MV-4-11 (cell line): ENCODE measurements around the gene ZNF358.

ENCODE experiments used
- DNase-seq: peaks from one replicate; lab custom pipeline; 2025; lab: John Stamatoyannopoulos, UW

ZNF358 gene

DNA sequence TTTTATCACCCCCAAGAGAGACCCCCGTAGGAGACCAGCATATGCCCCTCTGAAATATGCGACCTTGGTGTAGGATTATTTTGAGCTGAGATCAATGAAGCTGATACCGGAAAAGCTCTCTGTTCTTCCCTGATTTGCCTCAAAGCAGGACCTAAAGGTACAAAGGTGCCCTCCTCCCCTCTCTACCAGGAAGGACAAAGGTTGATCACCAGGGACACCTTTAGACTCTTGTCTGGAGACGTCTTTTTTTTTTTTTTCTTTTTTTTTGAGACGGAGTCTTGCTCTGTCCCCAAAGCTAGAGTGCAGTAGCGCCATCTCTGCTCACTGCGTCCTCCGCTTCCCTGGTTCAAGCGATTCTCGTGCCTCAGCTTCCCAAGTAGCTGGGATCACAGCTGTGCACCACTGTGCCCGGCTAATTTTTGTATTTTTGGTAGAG is 26.3 kb upstream of the ZNF358 start:
- DNase-seq = no peak

DNA sequence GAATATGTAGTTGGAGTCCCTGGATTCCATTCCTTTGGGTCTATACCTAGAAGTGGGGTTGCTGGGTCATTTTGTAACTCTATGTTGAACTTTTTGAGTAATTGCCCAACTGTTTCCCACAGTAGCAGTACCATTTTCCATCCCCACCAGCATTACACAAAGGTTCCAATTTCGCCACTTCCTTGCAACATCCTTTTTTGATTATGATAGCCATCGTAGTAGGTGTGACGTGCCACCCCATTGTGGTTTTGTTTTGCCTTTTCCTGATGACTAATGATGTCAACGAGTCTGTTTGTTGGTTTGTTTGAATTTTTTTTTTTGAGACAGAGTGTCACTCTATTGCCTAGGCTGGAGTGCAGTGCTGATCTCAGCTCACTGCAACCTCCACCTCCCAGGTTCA is 23.8 kb upstream of the ZNF358 start:
- DNase-seq = peak; percentile 100

DNA sequence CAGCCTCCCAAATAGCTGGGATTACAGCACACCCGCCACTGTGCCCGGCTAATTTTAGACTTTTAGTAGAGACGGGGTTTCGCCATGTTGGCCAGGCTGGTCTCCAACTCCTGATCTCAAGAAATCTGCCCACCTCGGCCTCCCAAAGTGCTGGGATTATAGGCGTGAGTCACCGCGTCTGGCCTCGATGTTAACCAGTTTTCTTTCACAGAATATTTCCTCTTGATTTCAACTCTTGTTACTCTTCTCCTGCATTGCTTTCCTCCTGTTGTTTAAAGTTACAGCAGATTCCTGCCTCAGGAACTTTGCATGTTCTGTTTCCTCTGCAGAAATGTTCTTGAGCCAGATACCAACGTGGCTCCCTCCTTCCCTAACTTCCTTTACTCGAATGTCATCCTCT is 23.3 kb upstream of the ZNF358 start:
- peak; percentile 85 for DNase-seq

DNA sequence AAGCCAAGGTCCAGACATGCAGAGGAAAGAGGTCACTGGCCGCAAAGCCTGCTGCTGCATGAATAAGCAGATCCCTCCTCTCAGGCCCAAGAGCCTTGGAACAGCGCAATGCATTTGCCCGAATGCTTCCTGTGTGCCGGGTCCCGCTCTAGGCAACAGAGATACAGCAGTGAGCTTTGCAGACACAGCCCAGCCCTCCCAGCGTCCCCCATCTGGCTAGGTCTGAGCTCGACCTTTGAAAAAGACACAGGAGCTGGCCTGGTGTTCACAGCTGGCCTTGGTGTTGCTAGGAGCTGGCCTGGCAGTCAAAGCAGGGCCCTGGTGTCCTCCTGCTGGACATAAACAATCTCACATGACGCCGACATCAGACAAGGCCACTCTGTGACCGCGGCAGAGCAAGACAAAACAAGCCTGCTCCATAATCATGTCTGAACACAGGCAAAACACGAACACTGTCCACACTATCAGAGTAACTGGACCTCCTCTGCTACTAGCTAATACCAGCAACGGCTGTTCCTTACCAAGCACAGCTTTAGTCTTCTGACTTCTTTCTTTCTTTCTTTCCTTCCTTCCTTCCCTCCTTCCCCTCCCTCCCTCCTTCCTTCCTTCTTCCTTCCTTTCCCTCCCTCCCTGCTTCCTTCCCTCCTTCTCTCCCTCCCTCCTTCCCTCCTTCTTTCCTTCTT is 21.3 kb upstream of the ZNF358 start:
- no peak for DNase-seq

DNA sequence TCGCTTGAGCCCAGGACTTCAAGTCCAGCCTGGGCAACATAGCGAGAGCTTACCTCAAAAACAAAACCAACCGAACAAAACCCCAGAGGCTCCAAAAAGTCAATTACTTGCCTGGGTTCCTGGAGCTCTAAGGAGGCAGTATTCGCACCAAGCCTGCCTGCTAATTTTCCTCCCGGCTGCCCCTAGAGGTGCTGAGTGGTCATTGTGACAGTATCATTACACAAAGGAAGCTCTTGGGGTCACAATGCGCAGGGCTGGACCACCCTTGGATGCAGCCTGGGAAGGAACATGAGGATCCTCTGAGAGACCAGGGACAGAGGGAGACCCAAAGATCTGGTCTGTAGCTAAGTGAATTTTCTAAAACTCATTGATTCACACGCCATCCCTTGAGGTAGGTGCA is 18.6 kb upstream of the ZNF358 start:
- peak; percentile 47 for DNase-seq

DNA sequence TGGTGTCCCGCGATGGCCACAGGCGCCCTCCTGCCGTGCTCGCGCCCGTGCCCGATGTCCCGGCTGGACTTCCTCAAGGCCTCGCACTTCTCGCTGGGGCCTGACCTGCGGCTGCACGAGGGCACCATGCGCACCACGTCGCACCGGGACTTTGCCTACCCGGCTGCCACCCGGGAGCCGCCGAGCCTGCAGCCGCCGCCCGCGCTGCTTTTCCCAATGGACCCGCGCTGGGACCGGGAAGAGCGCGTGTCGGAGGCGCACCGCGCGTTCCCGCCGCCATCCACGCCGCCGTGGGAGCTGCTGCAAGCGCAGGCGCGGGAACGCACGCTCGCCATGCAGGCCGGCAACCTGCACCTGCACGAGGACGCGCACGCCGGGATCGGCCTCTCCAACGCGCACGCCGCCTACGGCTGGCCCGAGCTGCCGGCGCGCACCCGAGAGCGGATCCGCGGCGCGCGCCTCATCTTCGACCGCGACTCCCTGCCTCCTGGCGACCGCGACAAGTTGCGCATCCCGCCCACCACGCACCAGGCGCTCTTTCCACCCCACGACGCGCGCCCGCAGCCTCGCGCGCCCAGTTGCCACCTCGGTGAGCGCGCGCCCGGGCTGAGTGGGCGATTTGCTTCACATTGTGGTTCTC is 15.0 kb upstream of the ZNF358 start:
- DNase-seq = peak; percentile 52

DNA sequence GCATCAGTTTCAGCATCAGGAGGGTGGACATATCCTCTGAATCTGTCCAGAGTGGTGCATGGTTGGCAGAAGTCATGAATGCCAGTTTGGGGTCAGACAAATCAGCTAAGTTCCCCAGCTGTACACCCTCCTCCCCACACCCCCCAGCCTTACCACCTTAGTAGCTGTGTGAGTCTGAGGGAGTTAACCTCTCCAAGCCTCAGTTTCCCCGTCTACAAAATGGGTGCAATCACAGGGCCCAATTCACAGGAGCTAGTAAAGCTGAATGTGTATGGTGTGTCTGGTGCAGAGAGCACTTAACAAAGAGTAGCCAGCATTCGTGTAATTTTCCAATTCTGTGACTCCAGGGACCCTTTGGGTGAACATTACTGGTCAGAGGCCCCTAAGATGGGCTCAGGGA is 13.4 kb upstream of the ZNF358 start:
- DNase-seq = no peak

DNA sequence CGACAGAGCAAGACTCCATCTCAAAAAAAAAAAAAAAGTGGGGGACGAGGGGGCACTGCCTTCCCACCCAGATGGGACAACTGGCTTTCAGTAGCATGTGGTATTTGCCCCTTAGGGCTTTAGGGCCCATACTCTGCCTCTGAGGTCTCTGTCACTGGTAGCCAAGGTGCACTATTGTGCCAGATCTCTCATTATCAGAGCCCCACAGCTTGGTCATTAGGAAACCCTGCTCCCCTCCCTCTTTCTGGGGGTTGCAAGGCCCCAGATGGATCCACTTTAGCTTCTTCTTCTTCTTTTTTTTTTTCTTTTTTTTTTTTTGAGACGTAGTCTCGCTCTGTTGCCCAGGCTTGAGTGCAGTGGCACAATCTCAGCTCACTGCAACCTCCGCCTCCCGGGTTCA is 11.2 kb upstream of the ZNF358 start:
- DNase-seq = no peak

DNA sequence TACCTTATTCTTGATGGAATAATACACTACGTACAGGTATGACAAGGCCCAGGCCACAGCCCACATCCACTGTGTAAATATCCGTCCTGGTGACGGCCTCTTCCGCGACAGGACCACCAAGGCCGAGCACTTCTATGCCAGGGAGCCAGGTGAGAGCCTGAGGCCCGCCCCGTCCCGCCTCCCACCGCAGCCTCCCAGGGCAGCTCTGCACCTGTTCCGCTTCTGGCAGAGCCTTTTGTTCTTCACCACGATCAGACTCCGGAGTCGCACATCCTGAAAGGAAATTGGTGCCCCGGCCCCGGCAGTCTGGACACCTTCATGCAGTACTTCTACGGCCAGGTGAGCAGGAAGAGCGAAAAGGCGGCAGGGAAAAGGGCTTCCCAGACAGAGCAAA is 10.6 kb upstream of the ZNF358 start:
- DNase-seq = no peak

DNA sequence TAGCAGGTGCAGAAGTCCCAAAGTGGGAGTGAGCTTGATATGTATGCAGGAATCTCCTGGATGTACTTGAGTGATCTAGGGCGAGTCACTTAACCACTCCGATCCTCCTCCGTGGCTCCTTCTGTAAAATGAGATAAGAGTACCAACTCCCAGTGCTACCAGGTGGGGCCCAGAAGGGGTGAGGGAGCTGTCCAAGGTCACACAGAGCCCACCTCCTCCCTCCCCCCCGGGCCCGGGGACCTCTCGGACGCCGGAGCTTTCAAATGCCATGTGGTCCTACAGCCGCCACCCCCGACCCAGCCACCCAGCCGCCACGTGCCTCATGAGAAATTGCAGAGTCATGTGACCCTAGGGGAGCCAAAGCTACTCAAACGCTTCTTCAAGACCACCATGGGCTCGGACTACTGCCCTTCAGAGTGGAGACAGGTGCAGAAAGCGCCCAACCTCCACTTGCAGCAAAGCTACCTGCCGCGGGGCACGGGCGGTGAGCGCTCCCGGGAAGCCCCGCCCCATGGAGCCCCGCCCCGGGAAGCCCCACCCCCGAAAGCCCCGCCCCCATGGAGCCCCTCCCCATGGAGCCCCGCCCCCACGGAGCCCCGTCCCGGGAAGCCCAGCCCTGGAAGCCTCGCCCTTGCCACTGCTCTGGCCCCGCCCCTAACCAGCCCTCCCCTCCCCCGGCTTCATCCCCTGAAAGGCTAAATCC is 10.1 kb upstream of the ZNF358 start:
- DNase-seq = peak; percentile 24

DNA sequence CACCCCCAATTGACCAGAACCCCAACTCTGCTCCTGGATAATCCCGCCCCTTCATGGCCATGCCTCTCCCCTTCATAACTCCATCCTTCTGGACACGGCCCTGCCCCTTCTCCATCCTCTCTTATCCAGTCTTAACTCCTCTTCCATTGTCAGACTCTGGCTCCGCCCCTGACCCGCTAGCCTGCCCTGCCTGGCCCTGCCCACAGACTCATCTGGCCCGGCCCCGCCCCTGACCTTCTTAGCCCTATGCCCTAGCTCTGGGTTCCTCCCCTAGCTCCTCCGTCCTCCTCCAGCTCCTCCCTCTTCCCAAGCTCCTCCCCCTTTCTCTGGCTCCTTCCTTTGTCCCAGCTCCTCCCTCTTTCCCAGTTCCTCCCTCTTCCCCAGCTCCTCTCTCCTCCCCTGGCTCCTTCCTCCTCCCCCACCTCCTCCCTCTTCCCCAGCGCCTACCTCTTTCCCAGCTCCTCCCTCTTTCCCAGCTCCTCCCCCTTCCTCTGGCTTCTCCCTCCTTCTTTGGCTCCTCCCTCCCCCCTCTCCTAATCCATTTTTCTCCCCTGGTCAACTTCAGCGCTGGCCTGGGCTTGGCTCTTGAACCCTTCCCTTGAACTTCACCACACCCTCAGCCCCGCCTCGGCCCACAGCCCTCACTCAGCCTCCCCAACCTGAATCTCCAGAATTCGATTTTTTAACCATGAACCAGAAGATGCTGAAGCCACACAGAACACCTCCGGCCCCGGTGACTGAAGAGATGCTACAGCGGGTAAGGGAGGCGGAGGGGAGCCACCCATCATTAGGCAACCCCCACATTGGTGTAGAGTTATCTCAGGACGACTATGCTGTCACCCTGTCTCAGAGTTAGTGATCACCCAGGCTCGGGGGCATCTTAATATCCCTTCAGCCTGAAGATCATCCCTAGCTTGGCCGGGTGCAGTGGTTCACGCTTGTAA is 9.2 kb upstream of the ZNF358 start:
- peak; percentile 83 for DNase-seq

DNA sequence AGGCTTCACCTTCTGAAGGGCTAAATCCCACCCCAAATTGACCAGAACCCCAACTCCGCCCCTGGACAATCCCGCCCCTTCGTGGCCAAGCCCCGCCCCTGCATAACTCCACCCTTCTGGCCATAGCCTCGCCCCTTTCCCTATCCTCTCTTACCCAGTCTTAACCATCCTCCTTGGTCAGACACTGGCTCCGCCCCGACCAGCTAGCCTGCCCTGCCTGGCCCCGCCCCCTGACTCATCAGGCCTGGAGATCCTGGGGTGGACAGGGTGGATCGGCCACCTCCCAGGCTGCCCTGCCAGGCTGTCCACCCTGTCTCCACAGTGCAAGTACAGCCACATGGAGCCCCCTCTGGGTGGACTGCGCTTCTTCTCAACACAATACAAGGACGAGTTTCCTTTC is 8.0 kb upstream of the ZNF358 start:
- peak; percentile 69 for DNase-seq

DNA sequence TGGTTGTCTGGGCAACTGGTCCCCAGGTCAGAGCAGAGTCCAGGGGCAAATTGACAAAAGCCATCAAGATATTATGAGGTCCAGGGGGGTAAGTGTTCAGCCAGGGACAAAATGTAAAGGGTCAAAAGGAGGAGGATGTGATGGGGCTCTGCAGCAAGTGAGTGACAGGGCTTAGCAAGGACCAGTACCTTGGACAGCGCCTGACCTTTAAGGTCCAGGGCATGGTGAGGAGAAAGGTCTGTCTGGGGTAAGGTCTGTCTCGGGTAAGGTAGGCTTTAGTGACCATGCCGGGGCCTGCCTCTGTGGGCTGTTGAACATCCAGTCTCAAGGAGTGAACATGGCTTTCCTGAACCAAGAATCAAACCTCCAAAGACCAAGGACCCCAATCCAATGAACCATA is 6.3 kb upstream of the ZNF358 start:
- peak; percentile 26 for DNase-seq

DNA sequence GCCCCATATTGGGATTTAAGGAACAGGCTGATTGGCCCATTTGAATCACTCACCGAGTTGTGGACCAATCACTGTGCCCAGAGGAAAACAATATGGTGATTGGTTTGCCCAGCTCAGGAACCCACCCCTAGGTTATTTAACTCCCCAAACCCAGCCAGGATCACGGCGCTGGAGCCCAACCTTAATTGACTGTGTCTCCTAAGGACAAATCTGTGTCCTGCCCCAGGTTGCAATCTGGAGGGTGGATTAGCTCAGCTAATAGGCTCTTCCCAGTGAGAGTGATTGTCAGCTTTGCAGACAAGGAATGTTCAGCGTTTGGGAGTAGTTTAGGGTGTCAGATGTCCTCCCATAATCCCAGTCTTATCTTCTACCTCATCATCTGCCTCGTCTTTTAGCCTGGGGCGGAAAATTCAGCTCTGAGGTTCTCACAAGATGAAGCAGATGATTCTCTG is 3.5 kb upstream of the ZNF358 start:
- DNase-seq = no peak

DNA sequence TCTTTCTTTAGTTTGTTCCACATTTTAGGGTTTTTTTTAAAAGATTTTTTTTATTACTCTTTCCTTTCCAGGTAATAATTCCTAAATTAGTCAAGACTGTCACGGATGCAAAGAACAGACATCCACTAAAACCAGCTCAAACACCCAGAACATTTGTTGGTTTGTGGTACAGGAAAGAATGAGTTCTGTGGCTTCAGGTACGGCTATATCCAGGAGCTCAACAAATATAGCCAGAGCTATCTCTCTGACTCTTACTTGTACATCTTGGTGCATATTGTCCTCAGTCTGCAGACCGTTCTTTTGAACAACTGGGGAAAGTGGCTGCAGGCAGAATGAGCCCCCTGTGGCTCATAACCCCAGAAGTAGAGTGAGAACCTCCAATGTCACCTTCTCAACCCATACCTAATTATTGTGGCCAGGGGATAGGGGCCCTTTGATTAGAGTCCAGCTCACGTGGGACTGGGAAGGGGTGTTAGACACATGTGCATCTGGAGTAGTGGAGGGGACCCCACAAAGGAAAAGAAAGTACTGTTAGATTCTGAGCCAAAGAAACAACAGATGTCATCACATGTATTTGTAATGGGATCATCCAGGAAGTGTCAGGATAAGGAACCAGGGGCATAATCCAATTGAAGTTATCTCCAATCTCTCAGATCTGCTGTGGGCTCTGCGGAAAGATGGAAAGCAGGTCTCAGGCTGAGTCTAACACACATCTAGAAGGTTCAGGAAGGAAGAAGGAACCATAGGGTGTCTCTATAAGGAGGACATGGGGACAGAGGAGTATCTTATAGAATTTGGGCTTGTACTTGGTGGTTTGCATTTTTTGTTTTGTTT is 1.9 kb upstream of the ZNF358 start:
- DNase-seq = no peak

DNA sequence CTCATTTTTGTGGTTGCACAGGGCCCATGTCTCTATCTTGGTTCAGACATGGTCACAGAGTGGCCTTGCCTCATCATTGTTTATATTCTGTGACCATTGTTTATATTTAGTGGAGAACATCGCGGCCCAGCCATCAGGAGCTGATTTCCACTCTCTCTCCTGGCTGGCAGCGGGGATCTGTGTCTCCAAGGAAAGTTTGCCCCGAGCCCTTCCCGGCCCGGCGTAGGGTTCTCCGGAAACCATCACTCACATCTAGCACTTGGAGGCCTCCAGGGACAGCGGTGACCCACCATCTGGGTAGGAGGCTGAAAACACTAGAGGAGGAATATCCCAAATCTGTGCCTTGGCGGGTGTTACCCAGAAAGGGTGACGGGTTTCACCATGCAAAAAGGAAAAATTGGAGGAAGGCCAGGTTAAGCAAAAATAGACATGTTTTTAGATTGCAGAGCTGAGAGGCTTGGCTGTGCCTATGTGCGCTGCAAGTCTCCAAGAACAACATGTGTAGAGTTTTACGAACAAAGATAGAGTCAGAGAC is 726 bp upstream of the ZNF358 start:
- DNase-seq = no peak

DNA sequence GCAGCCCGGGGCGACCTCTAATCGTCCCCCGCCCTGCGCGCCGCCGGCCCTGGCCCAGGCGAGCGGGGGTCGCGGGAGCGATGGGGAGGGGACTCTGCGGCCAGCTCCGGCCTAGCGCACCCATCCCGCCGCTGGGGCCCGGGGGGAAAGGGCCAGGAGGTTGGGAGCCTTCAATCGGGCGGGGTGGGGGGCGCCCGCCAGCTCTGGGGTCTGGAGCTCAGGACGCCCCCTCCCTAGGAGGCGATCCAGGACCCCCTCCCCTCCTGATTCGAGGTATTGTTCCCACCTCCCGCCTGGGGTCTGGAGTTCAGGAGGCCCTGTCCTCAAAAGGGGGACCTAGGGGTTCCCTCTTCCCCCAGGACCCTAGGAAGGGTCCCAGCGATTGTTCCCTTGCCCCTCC is 430 bp downstream of the ZNF358 start:
- DNase-seq = no peak

DNA sequence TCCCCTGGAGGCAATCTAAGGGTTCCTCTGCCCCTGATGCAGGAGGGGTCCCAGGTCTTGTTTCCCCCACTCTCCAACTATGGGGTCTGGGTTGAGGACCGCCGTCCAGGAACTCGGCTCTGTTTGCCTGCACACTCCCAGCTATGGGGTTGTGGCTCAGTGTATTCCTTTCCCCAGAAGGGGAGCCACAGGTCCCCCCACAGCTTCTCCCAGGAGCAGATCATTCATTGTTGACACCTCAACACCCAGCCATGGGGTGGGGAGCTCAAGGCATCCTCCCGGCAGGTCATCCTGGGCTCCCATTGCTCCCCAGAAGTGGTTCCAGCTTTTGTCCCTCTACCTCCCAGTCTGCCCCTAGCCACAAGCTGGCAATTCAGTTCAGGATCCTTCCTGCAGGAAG is 975 bp downstream of the ZNF358 start:
- DNase-seq = no peak

DNA sequence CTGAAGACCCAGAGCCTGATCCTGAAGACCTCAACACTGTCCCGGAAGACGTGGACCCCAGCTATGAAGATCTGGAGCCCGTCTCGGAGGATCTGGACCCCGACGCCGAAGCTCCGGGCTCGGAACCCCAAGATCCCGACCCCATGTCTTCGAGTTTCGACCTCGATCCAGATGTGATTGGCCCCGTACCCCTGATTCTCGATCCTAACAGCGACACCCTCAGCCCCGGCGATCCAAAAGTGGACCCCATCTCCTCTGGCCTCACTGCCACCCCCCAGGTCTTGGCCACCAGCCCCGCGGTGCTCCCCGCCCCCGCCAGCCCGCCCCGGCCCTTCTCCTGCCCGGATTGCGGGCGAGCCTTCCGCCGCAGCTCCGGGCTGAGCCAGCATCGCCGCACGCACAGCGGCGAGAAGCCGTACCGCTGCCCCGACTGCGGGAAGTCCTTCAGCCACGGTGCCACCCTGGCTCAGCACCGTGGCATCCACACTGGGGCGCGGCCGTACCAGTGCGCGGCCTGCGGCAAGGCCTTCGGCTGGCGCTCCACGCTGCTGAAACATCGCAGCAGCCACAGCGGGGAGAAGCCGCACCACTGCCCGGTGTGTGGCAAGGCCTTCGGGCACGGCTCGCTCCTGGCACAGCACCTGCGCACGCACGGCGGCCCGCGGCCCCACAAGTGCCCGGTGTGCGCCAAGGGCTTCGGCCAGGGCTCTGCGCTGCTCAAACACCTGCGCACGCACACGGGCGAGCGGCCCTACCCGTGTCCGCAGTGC is 3.6 kb downstream of the ZNF358 start:
- DNase-seq = no peak
